DMS53 treated with DMSO at 0.1 percent for 48 hours (cell line): ENCODE results near the gene PTPN14.

Experiments
- DNase-seq: peaks from one replicate; lab custom pipeline; 2025; ENCODE audit not compliant: unreplicated experiment; lab: John Stamatoyannopoulos, UW

Gene PTPN14

GRCh38 chr1:214476986-214477870, 74.2 kb downstream of the PTPN14 start:
- peak; percentile 49 for DNase-seq

GRCh38 chr1:214476229-214476985, 75.0 kb downstream of the PTPN14 start:
- DNase-seq: peak; percentile 86

GRCh38 chr1:214475746-214476145, 75.7 kb downstream of the PTPN14 start:
- DNase-seq: no peak

- no peak for DNase-seq
These were observed 76.1 kb downstream of the PTPN14 start for GRCh38 chr1:214475331-214475730.

GRCh38 chr1:214474467-214474866, 76.9 kb downstream of the PTPN14 start:
- peak; percentile 13 for DNase-seq

GRCh38 chr1:214473862-214474261, 77.5 kb downstream of the PTPN14 start:
- DNase-seq: no peak

- DNase-seq: no peak
These were observed 78.0 kb downstream of the PTPN14 start for GRCh38 chr1:214473387-214473786.

- no peak for DNase-seq
These were observed 79.0 kb downstream of the PTPN14 start for GRCh38 chr1:214472364-214472763.

- DNase-seq: no peak
These were observed 79.9 kb downstream of the PTPN14 start for GRCh38 chr1:214471458-214471857.

- DNase-seq: no peak
These were observed 81.3 kb downstream of the PTPN14 start for GRCh38 chr1:214470132-214470531.

- DNase-seq: no peak
These were observed 82.1 kb downstream of the PTPN14 start for GRCh38 chr1:214469290-214469689.

GRCh38 chr1:214467078-214467585, 84.3 kb downstream of the PTPN14 start:
- no peak for DNase-seq

GRCh38 chr1:214466403-214467077, 84.9 kb downstream of the PTPN14 start:
- no peak for DNase-seq

- no peak for DNase-seq
These were observed 86.7 kb downstream of the PTPN14 start for GRCh38 chr1:214464445-214465287.

GRCh38 chr1:214463596-214463995, 87.8 kb downstream of the PTPN14 start:
- DNase-seq: no peak

GRCh38 chr1:214462882-214463281, 88.5 kb downstream of the PTPN14 start:
- DNase-seq: no peak

- no peak for DNase-seq
These were observed 90.1 kb downstream of the PTPN14 start for GRCh38 chr1:214461305-214461704.

- DNase-seq: no peak
These were observed 91.0 kb downstream of the PTPN14 start for GRCh38 chr1:214460304-214460916.

- no peak for DNase-seq
These were observed 91.5 kb downstream of the PTPN14 start for GRCh38 chr1:214459895-214460294.

- DNase-seq: no peak
These were observed 92.9 kb downstream of the PTPN14 start for GRCh38 chr1:214458541-214458940.
